ENCODE data around the gene UBE2Q2.

DNA sequence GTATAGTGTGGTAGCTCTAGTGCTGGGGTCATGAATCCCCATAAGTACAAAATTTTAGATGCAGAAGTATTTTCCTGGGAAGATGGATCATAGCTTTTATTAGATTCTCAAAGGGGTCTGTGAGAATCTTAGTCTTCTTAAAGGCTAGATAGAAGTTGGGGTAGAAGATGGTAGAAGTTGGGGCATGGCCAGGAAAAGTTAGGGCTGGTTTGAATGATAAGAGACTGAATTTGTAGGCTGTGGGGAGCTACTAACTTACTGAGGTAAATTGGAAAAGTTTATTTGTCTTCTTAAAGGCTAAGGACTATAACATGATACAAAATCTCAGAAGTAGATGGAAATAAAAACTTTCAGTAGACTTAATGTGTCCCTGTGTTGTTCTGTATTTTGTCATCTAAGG is 1.6 kb upstream of the UBE2Q2 start:
- TF ChIP-seq, protein P1, sequence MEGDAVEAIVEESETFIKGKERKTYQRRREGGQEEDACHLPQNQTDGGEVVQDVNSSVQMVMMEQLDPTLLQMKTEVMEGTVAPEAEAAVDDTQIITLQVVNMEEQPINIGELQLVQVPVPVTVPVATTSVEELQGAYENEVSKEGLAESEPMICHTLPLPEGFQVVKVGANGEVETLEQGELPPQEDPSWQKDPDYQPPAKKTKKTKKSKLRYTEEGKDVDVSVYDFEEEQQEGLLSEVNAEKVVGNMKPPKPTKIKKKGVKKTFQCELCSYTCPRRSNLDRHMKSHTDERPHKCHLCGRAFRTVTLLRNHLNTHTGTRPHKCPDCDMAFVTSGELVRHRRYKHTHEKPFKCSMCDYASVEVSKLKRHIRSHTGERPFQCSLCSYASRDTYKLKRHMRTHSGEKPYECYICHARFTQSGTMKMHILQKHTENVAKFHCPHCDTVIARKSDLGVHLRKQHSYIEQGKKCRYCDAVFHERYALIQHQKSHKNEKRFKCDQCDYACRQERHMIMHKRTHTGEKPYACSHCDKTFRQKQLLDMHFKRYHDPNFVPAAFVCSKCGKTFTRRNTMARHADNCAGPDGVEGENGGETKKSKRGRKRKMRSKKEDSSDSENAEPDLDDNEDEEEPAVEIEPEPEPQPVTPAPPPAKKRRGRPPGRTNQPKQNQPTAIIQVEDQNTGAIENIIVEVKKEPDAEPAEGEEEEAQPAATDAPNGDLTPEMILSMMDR (IDR thresholded peaks at IDR 0.05), result no peak
- TF ChIP-seq POLR2A (IDR thresholded peaks at IDR 0.05), result no peak
